Brain microvascular endothelial cell (primary cell): ENCODE results near the gene AGMAT.
A peak's percentile ranks its signal among the peaks of the same experiment; 100 is the strongest.

ENCODE experiments used
- DNase-seq: peaks from one replicate; pipeline ENCODE4 v3.0.0-alpha.2; 2020
- H3K27ac ChIP-seq: fragments of 250-450 bp; sonication (Bioruptor Pico); 2 replicates; pipeline ENCODE4 v1.5.1; 2020; ENCODE audit warnings: mild to moderate bottlenecking, moderate library complexity
- H3K27me3 ChIP-seq: fragments of 250-450 bp; sonication (Bioruptor Pico); replicated peaks from 2 replicates; pipeline ENCODE4 v1.5.1; 2020; ENCODE audit warnings: mild to moderate bottlenecking
- H3K36me3 ChIP-seq: fragments of 250-450 bp; sonication (Bioruptor Pico); replicated peaks from 2 replicates; pipeline ENCODE4 v1.5.1; 2020; ENCODE audit warnings: mild to moderate bottlenecking
- H3K4me3 ChIP-seq: 2 replicates; pipeline ENCODE4 v1.5.1; 2011; ENCODE audit warnings: low read depth, mild to moderate bottlenecking, control low read depth, low read length, moderate library complexity
- CTCF ChIP-seq: IDR thresholded peaks from 2 replicates; pipeline ENCODE4 v1.5.1; 2011; ENCODE audit warnings: low read depth, mild to moderate bottlenecking, moderate library complexity, low read length, control low read depth, inconsistent platforms; ENCODE audit errors: missing control alignments
- in situ Hi-C: cut with HindIII; loops from 2 replicates; pipeline ENCODE4 v1.10.0; 2017; ENCODE audit warnings: low sequenced_read_pairs, low pct_ligation_motif_present

The AGMAT gene

GRCh38 chr1:15543589-15544568 is 41.0 kb downstream of the AGMAT start:
- Histone ChIP-seq H3K36me3 (peaks cover 29% of the 10 kb centered on the region), H3K4me3 (no peak overlapping the region), H3K27me3 (no peaks in the 10 kb centered on the region), H3K27ac (peak overlapping the region; percentile 45)
- in situ Hi-C loops = no loop called here
- DNase-seq = peak; percentile 87
- no peak for TF ChIP-seq CTCF

GRCh38 chr1:15543251-15543588 is 41.6 kb downstream of the AGMAT start:
- no peaks in the 10 kb centered on the region for H3K27me3 ChIP-seq
- no peak for DNase-seq
- no peak for TF ChIP-seq CTCF
- in situ Hi-C loops = no loop called here
- H3K4me3 ChIP-seq = no peak overlapping the region
- peaks cover 28% of the 10 kb centered on the region for H3K36me3 ChIP-seq
- peak overlapping the region; percentile 34 for H3K27ac ChIP-seq

GRCh38 chr1:15542388-15543250 is 42.2 kb downstream of the AGMAT start:
- in situ Hi-C loops = no loop called here
- Histone ChIP-seq H3K4me3 (no peak overlapping the region), H3K27me3 (no peaks in the 10 kb centered on the region), H3K36me3 (peaks cover 23% of the 10 kb centered on the region), H3K27ac (no peak overlapping the region)
- no peak for DNase-seq
- TF ChIP-seq CTCF = no peak

GRCh38 chr1:15541231-15541792 is 43.5 kb downstream of the AGMAT start:
- in situ Hi-C loops = no loop called here
- Histone ChIP-seq H3K36me3 (peaks cover 27% of the 10 kb centered on the region), H3K27ac (no peak overlapping the region), H3K27me3 (no peaks in the 10 kb centered on the region), H3K4me3 (no peak overlapping the region)
- no peak for DNase-seq
- TF ChIP-seq CTCF = no peak

- no peaks in the 10 kb centered on the region for H3K27me3 ChIP-seq
- H3K36me3 ChIP-seq = peaks cover 22% of the 10 kb centered on the region
- no peak overlapping the region for H3K27ac ChIP-seq
- no peak overlapping the region for H3K4me3 ChIP-seq
- TF ChIP-seq CTCF = no peak
- in situ Hi-C loops = no loop called here
- DNase-seq = peak; percentile 44
These were observed 44.7 kb downstream of the AGMAT start for GRCh38 chr1:15540186-15540585.
